Measurements from ENCODE around the gene MORN1. TPM values are rescaled to one million over a fixed set of nuclear protein-coding genes. Genes with fewer than 3 reads are reported as not detected.

Gene MORN1
- total RNA-seq, 1 donor from 2014 or later: 12.7 TPM

DNA sequence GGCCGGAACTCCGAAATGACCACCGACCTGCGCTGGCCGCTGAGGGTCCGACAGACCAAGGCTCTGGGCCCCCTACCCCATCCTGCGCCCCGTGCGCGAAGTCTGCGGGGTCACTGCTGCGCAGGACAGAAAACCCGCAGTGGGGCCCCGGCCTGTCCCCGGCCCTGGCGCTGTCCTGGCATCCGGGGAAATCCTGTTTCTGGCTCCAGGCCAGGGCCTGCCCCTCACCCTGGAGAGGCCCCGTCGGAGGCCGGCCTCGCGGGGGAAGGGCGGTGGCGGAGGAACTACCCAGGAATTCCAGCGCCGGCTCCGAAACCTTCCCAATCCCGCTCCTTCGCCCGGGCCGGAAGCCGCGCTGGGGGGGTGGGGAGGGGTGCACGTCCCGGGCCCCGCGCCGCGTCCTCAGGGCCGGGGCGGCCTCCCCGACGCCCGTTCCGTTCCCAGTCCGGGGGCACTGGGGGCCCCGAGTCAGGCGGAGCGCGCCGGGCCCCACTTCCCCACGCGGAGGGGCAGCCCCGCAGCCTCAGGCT is 77.0 kb downstream of the MORN1 start:
- Mint-ChIP-seq H3K4me3 (ENCODE audit: unreplicated experiment) (peak overlapping the region; percentile 4), H3K4me1 (ENCODE audit: unreplicated experiment) (peaks cover 33% of the 10 kb centered on the region), H3K36me3 (ENCODE audit: unreplicated experiment) (peaks cover 2% of the 10 kb centered on the region), H3K9me3 (ENCODE audit: unreplicated experiment) (no peaks in the 10 kb centered on the region), H3K27ac (ENCODE audit: unreplicated experiment) (peak overlapping the region; percentile 65), H3K27me3 (ENCODE audit: unreplicated experiment) (no peaks in the 10 kb centered on the region)
- peak; percentile 92 for DNase-seq (ENCODE audit: extremely low spot score, unreplicated experiment)
- TF ChIP-seq, protein P1, sequence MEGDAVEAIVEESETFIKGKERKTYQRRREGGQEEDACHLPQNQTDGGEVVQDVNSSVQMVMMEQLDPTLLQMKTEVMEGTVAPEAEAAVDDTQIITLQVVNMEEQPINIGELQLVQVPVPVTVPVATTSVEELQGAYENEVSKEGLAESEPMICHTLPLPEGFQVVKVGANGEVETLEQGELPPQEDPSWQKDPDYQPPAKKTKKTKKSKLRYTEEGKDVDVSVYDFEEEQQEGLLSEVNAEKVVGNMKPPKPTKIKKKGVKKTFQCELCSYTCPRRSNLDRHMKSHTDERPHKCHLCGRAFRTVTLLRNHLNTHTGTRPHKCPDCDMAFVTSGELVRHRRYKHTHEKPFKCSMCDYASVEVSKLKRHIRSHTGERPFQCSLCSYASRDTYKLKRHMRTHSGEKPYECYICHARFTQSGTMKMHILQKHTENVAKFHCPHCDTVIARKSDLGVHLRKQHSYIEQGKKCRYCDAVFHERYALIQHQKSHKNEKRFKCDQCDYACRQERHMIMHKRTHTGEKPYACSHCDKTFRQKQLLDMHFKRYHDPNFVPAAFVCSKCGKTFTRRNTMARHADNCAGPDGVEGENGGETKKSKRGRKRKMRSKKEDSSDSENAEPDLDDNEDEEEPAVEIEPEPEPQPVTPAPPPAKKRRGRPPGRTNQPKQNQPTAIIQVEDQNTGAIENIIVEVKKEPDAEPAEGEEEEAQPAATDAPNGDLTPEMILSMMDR (IDR thresholded peaks at IDR 0.05): no peak

DNA sequence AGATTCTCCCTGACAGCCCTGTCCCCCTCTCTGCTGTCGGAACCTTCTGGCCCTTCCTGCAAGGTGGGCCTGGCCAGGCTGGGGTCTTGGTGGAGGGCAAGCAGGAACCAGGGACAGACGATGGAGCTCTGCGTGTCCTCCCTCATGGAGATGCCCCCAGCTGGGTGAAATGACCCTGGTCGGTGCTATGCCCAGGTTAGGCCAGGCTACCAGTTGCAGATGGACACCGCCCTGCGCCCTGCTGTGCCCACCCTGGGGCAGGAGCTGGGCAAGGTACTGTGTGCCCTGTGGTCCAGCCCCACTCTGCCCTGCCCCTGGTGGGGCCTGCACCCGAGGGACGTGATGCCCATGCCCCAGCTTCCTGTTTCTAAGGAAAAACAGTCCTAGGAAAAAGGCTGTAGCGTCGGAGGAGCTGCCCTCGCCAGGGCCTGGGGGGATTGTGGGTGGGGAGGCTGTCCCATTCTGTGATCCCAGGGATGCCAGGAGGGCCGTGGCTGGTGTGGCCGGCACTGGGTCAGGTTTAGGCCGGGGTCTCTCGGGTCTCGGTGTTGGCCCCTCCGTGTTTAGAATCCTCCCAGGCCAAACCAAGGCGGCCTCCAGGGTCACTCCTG is 77.6 kb downstream of the MORN1 start:
- H3K27ac Mint-ChIP-seq (ENCODE audit: unreplicated experiment): peak overlapping the region; percentile 65
- TF ChIP-seq, protein P1 (IDR thresholded peaks at IDR 0.05): no peak
- H3K36me3 Mint-ChIP-seq (ENCODE audit: unreplicated experiment): peaks cover 2% of the 10 kb centered on the region
- H3K9me3 Mint-ChIP-seq (ENCODE audit: unreplicated experiment): no peaks in the 10 kb centered on the region
- H3K27me3 Mint-ChIP-seq (ENCODE audit: unreplicated experiment): no peaks in the 10 kb centered on the region
- H3K4me3 Mint-ChIP-seq (ENCODE audit: unreplicated experiment): peak overlapping the region; percentile 29
- no peak for DNase-seq (ENCODE audit: extremely low spot score, unreplicated experiment)
- H3K4me1 Mint-ChIP-seq (ENCODE audit: unreplicated experiment): peaks cover 28% of the 10 kb centered on the region

DNA sequence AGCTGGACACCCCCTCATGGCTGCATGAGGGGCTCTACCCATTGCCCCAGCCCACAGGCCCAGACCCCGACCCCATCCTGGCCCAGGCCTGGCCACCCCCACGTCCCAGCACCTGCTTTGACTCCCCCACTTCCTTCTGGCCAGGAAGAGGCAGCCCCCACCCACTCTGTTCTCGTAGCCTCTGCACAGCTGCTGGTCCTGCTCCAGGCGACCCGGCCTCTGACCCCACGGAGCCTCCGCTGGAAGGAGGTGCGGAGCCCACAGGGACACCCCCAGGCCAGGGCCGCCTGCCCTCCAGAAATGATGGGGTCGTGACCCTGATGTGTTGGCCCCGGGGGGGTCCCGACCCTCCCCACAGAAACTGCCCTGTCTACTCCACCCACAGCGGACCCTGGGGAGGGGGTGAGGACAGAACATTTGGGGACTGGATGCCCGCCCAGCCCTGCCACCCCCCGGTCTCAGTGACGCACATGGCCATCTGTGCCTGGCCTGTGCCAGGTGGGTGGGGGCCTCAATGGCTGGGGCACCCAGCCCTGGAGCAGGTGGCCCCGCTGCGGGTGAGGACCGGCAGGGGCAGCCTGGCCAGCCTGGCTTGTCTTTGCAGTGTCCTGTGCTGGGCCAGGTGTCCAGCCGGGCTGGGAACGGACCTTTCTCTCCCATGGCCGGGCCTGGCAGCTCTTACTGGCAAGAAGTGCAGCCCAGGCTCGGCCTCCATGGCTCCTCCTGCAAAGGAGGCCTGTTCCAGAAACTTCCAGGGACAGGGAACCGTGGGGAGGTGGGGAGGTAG is 78.6 kb downstream of the MORN1 start:
- DNase-seq (ENCODE audit: extremely low spot score, unreplicated experiment): no peak
- Mint-ChIP-seq H3K9me3 (ENCODE audit: unreplicated experiment) (no peaks in the 10 kb centered on the region), H3K4me1 (ENCODE audit: unreplicated experiment) (peaks cover 25% of the 10 kb centered on the region), H3K27ac (ENCODE audit: unreplicated experiment) (peak overlapping the region; percentile 52), H3K4me3 (ENCODE audit: unreplicated experiment) (no peak overlapping the region), H3K27me3 (ENCODE audit: unreplicated experiment) (no peaks in the 10 kb centered on the region), H3K36me3 (ENCODE audit: unreplicated experiment) (peaks cover 11% of the 10 kb centered on the region)
- TF ChIP-seq, protein P1 (IDR thresholded peaks at IDR 0.05): no peak

DNA sequence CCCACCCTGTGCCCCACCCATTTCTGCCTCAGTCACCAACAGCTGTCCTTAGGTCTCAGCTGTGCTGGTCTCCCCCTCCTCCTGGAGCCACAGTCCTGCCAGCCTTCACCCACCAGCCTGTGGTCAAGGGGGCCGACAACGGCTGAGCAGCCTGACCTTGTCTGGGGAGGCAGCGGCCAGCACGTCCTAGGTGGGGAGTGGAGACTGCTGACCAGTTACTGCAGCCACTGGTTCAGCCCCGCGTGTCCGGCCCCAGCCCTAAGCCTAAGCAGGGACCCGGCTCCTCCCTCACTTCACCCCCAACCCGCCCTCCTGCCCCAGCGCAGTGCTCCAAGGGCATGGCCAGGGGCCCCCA is 79.2 kb downstream of the MORN1 start:
- H3K27ac Mint-ChIP-seq (ENCODE audit: unreplicated experiment): peak overlapping the region; percentile 50
- no peaks in the 10 kb centered on the region for H3K27me3 Mint-ChIP-seq (ENCODE audit: unreplicated experiment)
- no peak for DNase-seq (ENCODE audit: extremely low spot score, unreplicated experiment)
- H3K36me3 Mint-ChIP-seq (ENCODE audit: unreplicated experiment): peaks cover 13% of the 10 kb centered on the region
- H3K4me3 Mint-ChIP-seq (ENCODE audit: unreplicated experiment): no peak overlapping the region
- peaks cover 24% of the 10 kb centered on the region for H3K4me1 Mint-ChIP-seq (ENCODE audit: unreplicated experiment)
- no peaks in the 10 kb centered on the region for H3K9me3 Mint-ChIP-seq (ENCODE audit: unreplicated experiment)
- TF ChIP-seq, protein P1 (IDR thresholded peaks at IDR 0.05): no peak
